HTR-8/SVneo (cell line): ENCODE measurements around the gene PPP4R3A.
"Not testable (repeated sequence)": the region's sequence is repeated elsewhere in the genome, so short reads cannot be mapped to it uniquely, and the experiment has no call there.

Experiments
- DNase-seq: peaks from one replicate; pipeline ENCODE4 v3.0.0; 2011; ENCODE audit warnings: low spot score, mixed read lengths; ENCODE audit not compliant: insufficient read length
- FAIRE-seq: peaks from 2 replicates; lab custom pipeline; 2011; peaks lifted over from hg19 to GRCh38; lab: Jason Lieb, UNC

PPP4R3A gene

DNA sequence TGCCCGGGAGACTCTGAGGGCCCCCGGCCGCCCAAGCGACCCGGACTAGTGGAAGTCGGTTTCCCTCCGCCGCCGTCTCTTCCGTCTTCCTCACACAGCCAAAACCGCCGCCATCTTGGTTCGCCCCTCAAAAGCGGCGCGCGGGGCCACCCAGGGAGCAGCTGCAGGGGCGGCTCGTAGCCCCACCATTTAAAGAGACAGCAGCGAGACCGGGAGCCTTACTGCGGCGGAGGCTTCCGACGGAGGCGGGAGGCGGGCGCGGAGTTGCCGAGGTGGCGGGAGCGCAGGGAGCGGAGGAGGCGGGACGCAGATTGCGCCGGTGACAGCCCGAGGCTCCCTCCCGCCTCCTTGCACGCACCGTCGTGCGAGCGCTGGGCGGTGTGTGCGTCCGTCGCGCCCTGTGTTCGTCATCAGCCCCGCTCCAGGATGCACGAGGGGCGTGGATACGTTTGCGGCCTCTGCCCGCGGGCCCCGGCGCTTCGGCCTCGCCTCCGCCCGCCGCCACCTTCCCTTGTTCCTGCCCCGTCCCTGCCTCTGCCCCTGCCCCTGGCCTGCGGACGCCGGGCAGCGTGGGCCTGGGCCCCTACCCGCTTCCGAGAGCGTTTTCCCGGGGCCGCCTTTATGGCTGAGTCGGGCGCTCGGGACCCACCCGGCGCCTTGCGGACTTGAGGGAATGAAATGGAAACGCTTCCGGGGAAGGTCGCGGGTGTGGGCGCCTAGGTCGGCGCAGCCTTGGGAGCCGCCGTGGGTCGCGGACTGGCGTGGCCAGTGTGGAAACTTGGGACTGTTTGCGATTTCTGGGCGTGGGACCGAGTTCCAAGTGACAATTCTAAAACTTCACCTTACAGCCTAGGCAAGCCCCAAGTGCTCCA is at the start of gene PPP4R3A:
TSS of gene PPP4R3A (minus strand) at position 140 of the 872 bp plus-strand sequence. CDS start 663 bp downstream, outside the sequence.
- peak; percentile 93 for FAIRE-seq

DNA sequence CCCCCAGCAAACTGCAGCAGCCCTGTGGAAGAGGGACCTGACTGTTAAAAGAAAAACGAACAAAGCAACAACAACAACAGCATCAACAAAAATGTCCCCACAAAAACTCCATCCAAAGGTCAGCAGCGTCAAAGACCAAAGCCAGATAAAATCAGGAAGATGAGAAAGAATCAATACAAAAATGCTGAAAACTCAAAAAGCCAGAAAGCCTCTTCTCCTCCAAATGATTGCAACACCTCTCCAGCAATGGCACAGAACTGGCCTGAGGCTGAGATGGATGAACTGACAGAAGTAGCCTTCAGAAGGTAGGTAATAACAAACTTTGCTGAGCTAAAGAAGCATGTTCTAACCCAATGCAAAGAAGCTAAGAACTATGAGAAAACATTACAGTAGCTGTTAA is 45.4 kb upstream of the PPP4R3A start:
- no peak for DNase-seq
- no peak for FAIRE-seq

More for the DNA sequence above, at the start of gene PPP4R3A:
- DNase-seq = peak; percentile 95

DNA sequence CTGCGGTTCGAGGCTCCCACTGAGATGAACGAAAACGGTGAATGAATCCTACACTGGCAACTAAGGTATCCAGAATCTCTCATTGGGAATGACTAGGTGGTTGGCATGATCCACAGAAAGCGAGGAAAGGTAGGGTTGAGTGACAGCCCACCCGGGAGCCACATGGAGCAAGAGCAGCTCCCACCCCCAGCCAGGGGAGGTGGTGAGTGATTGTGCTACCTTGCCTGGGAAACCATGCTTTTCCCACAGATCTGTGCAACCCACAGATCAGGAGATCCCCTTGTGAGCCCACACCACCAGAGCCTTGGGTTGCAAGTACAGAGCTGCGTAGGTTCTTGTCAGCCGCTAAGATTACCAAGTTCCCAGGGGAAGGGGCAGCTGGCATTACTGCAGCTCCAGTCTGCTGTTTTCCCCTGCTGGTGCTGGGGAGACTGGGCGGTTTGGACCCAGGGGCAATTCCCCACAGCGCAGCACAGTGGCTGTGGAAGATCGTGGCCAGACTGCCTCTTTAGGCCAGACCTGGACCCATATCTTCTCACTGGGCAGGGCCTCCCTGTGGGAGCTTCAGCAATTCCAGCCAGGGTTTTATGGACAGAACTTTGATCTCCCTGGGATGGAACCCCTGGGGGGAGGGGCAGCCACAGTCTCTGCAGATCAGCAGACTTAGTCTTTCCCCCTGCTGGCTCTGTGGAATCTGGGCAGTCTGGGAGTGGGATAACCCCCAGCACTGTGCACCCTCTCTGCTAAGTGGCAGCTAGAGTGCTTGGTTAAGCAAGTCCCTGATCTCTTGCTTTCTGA is 44.6 kb upstream of the PPP4R3A start:
- DNase-seq = no peak

DNA sequence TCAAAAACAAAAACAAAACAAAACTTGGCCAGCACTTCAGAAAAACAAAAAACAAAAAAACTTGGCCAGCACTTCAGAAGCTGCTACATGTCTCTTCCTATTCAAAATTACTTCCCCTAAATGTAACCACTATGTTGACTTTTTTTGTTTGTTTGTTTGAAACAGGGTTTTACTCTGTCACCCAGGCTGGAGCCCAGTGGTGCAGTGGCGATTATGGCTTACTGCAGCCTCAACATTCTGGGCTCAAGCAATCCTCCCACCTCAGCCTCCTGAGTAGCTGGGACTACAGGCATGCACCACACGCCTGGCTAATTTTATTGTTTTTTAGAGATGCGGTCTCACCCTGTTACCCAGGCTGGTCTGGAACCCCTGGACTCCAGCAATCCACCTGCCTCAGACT is 38.0 kb upstream of the PPP4R3A start:
- FAIRE-seq (no peak), DNase-seq (no peak)

More for the DNA sequence above, 44.6 kb upstream of the PPP4R3A start:
- no peak for FAIRE-seq

DNA sequence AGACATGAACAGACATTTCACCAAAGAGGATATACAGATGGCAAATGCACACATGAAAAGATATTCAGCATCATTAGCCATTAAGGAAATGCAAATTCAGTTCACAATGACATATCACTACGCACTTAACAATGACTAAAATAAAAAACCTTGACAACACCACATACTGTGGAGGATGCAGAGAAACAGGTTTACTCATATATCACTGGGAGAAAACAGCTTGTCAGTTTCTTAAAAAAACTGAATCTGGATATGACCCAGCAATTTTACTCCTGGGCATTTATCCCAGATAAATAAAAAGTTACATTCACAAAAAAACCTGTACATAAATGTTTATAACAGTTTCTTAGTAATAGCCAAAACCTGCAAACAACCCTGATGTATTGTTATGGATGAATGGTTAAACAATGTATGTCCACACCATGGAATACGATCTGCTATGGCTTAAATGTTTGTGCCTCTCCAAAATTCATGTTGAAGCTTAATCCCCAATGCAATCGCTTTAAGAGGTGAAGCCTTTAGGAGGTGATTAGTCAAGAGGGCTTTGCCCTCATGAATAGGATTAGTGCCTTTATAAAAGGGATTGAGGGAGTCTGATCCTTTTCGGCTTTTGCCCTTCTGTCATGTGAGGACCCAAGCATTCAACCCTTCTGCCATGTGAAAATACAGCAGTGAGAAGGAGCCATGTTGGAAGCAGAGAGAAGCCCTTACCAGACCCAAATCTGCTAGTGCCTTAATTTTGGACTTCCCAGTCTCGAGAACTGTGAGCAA is 36.0 kb upstream of the PPP4R3A start:
- DNase-seq (no peak), FAIRE-seq (no peak)

DNA sequence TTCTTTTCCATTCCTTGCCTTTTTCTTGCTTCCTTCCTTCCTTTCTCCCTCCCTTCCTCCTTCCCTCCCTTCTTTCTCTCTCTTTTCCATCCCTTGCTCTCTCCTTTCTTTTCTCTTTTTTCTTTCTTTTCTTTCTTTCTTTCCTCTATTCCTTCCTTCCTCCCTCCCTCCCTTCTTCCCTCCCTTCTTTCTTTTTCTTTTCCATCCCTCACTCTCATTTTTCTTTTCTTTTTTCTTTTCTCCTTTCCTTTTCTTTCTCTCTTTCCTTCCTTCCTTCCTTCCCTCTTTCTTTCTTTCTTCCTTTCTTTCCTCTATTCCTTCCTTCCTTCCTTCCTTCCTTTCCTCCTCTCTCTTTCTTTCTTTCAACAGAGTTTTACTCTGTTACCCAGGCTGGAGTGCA is 35.1 kb upstream of the PPP4R3A start:
- DNase-seq = no peak
- no peak for FAIRE-seq

DNA sequence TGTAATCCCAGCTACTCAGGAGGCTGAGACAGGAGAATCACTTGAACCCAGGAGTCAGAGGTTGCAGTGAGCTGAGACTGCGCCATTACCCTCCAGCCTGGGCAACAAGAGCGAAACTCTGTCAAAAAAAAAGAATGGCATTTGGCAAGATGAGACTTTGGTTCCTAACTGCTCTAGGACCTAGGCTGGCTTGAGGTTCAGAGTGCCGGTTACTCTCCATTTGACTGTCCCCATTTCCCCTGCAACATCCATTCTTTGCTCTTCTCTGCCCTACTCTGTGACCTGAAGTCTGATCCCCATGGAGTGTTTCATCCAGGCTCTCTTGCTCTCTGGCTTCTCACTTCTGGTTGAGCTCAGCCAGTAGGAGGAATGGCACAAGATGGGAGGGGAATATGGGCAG is 26.2 kb upstream of the PPP4R3A start:
- FAIRE-seq = no peak

DNA sequence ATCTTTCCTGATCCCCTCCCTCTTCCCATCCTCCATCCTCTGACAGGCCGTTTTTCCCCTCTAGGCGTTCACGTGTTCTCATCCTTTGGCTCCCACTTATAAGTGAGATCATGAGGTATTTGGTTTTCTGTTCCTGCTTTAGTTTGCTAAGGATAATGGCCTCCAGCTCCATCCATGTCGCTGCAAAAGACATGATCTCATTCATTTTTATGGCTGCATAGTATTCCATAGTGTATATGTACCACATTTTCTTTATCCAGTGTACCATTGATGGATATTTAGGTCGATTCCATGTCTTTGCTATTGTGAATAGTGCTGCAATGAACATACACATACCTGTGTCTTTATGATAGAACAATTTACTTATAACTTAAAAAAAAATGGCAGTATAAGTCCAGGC is 23.9 kb upstream of the PPP4R3A start:
- DNase-seq, FAIRE-seq: not testable (repeated sequence)

More for the DNA sequence above, 26.2 kb upstream of the PPP4R3A start:
- DNase-seq = no peak

DNA sequence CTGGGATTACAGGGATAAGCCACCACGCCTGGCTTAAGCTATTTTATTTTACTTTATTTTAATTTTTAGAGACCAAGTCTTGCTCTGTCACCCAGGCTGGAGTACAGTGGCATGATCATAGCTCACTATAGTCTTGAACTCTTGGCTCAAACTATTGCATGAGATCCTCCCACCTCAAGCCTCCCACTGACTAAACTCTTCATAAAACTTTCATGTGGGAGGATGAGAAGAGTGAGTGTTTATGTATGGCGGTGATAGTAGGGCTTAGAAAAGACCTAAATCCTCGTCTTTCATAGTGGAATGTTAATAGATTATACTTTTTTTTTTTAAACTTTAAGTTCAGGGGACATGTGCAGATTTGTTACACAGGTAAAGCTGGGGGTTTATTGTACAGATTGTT is 23.5 kb upstream of the PPP4R3A start:
- FAIRE-seq (no peak), DNase-seq (no peak)

DNA sequence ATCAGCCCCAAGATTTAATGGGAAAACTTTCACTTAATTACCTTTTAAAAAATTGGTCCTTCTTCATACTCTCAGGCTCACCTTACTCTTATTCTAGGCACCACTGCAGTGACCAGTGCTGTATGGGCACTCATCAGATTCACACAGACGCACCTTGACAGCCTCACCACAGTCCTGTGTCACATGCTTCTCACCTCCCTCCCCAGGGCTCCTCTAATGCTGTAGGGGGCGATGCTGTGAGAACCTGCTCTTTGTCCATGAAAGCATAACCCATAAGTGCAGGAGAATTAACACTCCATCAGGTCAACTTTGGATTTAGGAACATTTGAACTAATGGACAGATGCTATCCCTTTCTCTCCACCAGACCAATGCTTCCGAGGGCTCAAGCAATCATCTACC is 13.9 kb upstream of the PPP4R3A start:
- no peak for FAIRE-seq
- DNase-seq = no peak

DNA sequence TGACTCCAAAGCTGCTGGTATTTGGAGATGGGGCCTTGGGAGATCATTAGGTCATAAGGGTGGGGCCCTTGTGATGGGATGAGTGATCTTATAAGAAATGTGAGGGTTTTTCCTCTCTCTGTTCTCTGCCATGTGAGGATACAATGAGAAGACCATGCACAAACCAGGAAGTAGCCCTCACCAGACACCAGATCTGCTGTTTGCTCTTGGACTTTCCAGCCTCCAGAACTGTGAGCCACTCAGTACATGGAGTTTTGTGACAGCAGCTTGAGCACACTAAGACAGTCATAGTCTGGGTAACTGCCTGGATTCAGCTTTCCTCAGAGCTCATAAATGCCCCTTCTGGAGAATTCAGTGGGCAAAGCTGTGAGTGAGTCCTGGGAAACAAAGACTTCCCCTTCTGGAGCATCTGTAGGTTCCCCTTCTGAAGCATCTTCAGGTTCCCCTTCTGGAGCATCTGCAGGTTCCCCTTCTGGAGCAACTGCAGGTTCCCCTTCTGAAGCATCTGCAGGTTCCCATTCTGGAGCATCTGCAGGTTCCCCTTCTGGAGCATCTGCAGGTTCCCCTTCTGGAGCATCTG is 11.0 kb upstream of the PPP4R3A start:
- FAIRE-seq = no peak
- DNase-seq = no peak

DNA sequence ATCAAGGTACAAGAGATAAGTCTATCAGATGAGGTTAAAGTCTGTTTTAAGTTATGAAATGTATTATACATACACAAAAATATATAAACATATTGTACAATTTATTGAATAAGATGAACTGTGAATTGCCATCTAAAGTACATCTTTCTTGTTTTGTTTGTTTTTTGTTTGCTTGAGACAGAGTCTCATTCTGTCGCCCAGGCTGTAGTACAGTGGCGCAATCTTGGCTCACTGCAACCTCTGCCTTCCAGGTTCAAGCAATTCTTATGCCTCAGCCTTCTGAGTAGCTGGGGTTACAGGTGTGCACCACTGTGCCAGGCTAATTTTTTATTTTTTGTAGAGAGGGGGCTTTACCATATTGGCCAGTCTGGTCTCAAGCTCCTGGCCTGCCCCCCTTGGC is 10.0 kb upstream of the PPP4R3A start:
- no peak for FAIRE-seq
- no peak for DNase-seq

DNA sequence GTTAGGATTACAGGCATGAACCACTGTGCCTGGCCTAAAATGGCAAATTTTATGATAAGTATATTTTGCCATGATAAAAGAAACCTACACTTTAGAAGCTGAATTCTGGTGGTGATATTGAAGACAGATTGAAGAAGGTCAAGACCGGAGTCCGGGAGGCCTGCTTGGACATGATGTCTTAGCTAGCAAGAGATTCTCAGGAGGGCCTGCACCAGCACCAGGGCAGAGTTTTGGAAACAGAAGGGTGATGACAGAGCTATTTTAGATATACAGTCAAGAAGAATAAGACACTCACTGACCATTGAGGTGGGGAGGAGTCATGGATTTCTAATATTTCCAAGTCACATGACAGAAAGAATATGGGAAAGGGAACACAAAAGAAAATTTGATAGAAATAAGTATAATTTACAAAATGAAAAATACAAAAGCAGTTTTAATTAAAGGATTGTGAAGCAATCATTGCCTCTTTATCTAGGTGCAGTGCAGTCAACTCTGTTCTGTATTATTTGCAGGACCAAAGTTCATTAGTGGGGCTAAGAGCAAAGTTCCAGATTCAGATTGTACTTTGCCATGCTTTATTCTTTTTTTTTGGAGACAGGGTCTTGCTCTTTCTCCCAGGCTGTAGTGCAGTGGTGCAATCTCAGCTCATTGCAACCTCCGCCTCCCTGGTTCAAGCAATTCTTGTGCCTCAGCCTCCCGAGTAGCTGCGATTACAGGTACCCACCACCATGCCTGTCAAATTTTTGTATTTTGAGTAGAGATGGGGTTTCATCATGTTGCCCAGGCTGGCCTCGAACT is 9.3 kb upstream of the PPP4R3A start:
- no peak for DNase-seq
- no peak for FAIRE-seq

DNA sequence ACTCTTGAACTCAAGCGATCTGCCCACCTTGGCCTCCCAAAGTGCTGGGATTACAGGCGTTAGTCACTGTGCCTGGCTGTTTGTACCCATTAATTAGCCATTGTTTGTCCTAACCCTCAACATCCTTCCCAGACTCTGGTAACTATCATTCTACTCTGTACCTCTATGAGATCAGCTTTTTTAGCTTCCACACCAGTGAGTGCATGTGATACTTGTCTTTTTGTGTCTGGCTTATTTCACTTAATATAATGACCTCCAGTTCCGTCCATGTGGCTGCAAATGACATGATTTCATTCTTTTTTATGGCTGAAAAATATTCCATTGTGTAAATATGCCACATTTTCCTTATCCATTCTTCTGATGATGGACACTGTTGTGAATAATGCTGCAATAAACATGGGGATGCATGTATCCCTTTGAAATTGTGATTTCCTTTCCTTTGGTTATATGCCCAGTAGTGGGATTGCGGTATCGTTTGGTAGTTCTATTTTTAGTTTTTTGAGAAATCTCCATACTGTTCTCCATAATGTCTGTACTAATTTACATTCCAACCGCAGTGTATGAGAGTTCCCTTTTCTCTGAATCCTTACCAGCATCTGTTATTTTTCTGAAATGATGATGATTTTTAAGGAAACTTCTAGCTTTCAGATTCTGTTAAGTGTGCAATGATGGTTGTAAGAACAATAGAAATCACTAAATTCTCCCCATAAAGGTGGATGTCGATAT is 6.7 kb upstream of the PPP4R3A start:
- FAIRE-seq (no peak), DNase-seq (no peak)

DNA sequence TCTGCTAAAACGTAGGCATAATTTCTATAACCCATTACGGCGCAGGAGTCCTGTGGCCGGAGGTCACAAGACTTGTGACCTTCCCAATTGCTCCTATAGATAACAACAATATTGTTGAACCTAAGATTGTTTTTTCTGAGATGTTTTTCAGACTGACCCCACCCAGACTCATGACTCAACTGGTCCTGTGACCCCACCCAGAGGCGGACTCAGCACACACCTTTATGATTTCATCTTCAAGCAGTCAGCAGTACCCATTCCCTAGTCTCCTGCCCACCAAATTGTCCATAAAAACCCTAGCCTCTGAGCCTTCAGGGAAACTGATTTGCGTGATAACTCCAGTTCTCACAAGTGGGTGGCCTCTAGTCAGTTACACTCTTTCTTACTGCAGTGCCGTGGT is 5.9 kb upstream of the PPP4R3A start:
- FAIRE-seq (no peak), DNase-seq (no peak)

DNA sequence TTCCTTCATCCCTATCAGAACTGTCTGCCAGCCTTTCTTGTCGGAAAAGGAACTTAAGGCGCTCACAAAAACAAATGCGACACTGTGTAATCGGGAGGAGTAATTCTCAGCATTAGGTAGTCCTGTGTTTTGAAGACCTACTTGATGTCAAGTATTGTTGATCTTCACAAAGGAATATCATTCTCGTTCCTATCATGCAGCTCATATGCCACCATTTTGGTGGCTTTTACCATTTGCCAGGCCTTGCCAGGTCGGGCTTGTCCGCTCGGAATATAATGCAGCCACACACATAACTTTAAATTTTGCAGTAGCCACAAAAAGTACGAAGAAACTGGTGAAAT is 903 bp upstream of the PPP4R3A start:
- FAIRE-seq = no peak
- DNase-seq = no peak

DNA sequence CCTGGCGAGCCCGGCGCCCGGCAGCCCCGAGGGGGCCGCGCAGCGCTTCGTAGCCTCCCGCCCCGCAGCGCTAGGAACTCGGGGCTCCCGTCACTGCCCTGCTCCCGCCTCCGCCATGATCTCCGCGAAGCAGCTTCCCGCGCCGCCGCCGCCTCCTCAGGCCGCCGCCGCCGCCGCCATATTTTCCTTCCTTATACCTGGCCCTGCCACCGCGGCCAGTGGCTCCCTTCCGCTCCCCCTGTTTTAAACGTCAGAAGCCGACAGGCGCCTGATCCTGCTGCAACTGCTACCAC is 286 bp downstream of the PPP4R3A start:
- FAIRE-seq (no peak), DNase-seq (no peak)

DNA sequence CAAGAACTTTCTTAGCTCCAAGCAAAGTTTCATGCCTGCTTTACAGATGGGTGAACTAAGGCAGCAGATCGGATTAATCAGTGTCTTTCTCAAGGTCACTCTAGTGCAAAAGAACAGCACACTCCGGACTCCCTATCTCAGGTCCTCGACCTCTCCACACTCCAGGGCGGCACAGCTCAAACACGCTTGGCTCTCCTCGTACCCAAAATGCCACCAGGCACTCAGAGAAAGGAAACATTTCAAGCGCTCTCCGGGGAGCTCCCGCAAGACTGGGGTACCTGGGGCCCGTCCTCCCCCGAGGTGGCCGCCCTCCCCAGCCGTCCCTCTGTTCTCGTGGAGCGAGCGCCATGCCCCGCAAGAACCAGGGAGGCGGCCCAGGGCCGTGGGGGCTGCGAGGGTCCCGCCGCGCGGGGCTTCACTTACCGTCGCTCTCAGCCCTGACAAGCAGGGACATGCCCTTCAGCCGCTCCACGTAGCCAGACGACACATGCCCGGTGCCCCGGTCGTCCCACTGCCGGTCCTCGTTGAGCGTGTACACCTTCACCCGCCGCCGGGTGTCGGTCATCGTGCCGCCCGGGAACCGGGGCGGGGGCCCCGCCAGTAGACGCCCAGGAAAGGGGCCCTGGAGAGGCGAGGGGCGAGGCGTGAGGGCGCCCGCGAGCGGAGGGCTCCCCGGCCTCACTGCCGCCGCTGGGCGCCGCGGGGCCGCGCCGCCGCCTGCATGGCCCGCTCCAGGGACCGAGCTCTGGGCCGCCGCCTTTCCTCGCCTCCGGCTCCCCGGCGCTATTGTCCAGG is 830 bp downstream of the PPP4R3A start:
- DNase-seq (peak; percentile 22), FAIRE-seq (no peak)
